ENCODE data around the gene MORC4. TPM values are rescaled to one million over a fixed set of nuclear protein-coding genes. Genes with fewer than 3 reads are reported as not detected.

Gene MORC4
- total and polyA plus RNA-seq, 2 experiments from 2014 or later = 27.7 to 35.7 TPM

DNA sequence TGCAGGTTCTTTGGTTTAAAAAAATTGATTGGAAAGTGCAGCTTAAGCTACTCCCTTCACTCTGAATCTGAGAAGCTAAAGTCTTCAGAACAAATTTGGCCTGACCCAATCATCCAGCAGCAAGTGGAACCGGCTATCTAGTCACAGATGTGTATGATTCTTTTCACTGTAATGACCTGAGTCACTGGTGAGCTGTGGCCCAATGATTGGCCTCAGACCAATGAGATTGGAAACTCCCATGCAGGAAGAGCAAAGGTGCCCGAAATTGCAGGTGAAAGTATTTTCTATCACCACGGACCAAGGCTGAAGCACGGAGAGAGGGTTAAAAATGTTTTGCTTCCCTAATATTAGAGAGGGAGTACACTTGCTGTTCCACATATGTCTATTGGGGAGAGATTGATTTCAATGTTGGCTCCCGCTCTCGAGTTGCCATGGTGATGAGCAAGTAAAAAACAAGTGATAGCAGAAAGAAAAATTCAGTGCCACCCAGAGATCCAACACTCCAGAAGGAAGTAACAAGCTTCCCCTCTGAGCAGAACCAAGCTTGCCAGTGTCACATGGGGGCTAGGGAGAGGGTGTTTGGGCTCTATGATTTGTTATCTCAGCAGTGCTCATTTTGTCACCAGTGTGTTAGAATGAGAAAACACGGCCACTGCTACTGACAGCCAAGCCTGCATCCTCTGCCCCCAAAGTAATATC lies 108.1 kb downstream of the MORC4 start:
- Histone ChIP-seq H2AFZ (no peak overlapping the region), H3K36me3 (replicated peaks; ENCODE audit: insufficient read depth, low read depth) (no peaks in the 10 kb centered on the region), H4K20me1 (ENCODE audit: insufficient read depth, poor library complexity, severe bottlenecking) (no peaks in the 10 kb centered on the region), H3K9me2 (replicated peaks; ENCODE audit: insufficient read depth) (no peaks in the 10 kb centered on the region), H3K79me2 (no peaks in the 10 kb centered on the region), H3K27me3 (no peaks in the 10 kb centered on the region), H3K4me2 (no peak overlapping the region), H3K27ac (no peak overlapping the region), H3K4me3 (no peak overlapping the region), H3K9me3 (ENCODE audit: low read depth) (no peaks in the 10 kb centered on the region), H3K4me1 (ENCODE audit: insufficient read depth) (no peaks in the 10 kb centered on the region)
- WGBS (ENCODE audit: low lambda C conversion rate, missing lambda C conversion rate) = 72% methylated on average over 7 of the region's 7 CpGs
- TF ChIP-seq EZH2 (IDR thresholded peaks at IDR 0.05; ENCODE audit: borderline replicate concordance) (no peak), EZH2phosphoT487 (IDR thresholded peaks at IDR 0.05; ENCODE audit: low read depth, severe bottlenecking, unreplicated experiment) (no peak)
- TF ChIP-seq, protein P1, sequence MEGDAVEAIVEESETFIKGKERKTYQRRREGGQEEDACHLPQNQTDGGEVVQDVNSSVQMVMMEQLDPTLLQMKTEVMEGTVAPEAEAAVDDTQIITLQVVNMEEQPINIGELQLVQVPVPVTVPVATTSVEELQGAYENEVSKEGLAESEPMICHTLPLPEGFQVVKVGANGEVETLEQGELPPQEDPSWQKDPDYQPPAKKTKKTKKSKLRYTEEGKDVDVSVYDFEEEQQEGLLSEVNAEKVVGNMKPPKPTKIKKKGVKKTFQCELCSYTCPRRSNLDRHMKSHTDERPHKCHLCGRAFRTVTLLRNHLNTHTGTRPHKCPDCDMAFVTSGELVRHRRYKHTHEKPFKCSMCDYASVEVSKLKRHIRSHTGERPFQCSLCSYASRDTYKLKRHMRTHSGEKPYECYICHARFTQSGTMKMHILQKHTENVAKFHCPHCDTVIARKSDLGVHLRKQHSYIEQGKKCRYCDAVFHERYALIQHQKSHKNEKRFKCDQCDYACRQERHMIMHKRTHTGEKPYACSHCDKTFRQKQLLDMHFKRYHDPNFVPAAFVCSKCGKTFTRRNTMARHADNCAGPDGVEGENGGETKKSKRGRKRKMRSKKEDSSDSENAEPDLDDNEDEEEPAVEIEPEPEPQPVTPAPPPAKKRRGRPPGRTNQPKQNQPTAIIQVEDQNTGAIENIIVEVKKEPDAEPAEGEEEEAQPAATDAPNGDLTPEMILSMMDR (IDR thresholded peaks at IDR 0.05; ENCODE audit: poor library complexity) = no peak
- no peak for DNase-seq (ENCODE audit: low spot score)

Other genes with a start within 250 kb of the MORC4 start
- 14.6 and 15.6 TPM in 2 replicates for gene TBC1D8B, start 197.5 kb downstream of the MORC4 start, total RNA-seq
- gene TBC1D8B, start 197.5 kb downstream of the MORC4 start, polyA plus RNA-seq = 6.4 and 9.8 TPM in 2 replicates
- gene RIPPLY1, start 96.9 kb downstream of the MORC4 start, total RNA-seq = not detected in 2 replicates
- gene RIPPLY1, start 96.9 kb downstream of the MORC4 start, polyA plus RNA-seq = 0.21 TPM in 1 of 2 replicates, not detected in the other
- 3.9 and 4.9 TPM in 2 replicates for gene CLDN2, start 79.8 kb downstream of the MORC4 start, total RNA-seq
- gene CLDN2, start 79.8 kb downstream of the MORC4 start, polyA plus RNA-seq = 4.0 and 5.2 TPM in 2 replicates
- gene RBM41, start 118.6 kb upstream of the MORC4 start, total RNA-seq = 11.8 and 11.9 TPM in 2 replicates
- 10.1 and 14.4 TPM in 2 replicates for gene RBM41, start 118.6 kb upstream of the MORC4 start, polyA plus RNA-seq
- gene NUP62CL, start 206.2 kb upstream of the MORC4 start, total RNA-seq = 0.80 and 3.8 TPM in 2 replicates
- gene NUP62CL, start 206.2 kb upstream of the MORC4 start, polyA plus RNA-seq = 1.7 and 1.9 TPM in 2 replicates
- not detected in 2 replicates for gene DNAAF6, start 206.4 kb upstream of the MORC4 start, total RNA-seq
- gene DNAAF6, start 206.4 kb upstream of the MORC4 start, polyA plus RNA-seq = not detected in 2 replicates